ENCODE measurements around the gene TBX4.

The TBX4 gene

DNA sequence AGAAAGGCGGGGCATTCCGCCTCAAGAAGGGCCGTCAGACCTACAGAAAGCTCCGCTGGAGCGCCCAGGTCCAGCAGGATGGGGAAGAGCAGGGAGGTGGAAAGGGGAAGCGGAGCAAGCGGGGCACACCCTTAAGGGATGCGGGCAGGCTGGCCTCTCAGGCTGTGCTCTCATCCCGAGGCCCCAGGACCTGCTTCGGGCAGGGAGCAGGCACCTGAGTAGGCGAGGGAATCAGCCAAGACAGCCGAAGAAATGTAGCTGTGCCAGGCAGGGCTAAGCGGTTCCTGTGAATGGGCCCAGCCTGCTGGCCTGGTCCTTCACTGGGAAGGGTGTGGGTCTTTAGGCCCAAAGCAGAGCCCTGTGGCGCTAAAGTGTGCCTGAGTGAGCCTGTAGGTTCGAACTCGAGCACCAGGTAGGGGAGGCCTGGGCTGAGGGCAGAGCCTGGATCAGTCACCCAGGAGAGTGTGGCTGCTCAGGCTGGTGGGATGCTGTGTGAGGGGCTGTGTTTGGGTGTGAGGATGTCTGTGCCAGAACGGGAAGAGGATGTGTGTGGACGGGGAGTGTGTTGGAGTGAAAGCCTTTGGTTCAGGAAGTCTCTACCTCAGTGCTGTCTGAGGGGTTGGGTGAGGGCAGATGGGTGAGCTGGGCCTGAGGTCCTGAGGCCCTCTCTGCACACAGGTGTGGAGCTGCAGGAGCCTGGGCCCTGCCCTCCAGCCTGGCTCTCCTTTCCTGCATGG lies 3.3 kb downstream of the TBX4 start:
- no peak for DNase-seq

DNA sequence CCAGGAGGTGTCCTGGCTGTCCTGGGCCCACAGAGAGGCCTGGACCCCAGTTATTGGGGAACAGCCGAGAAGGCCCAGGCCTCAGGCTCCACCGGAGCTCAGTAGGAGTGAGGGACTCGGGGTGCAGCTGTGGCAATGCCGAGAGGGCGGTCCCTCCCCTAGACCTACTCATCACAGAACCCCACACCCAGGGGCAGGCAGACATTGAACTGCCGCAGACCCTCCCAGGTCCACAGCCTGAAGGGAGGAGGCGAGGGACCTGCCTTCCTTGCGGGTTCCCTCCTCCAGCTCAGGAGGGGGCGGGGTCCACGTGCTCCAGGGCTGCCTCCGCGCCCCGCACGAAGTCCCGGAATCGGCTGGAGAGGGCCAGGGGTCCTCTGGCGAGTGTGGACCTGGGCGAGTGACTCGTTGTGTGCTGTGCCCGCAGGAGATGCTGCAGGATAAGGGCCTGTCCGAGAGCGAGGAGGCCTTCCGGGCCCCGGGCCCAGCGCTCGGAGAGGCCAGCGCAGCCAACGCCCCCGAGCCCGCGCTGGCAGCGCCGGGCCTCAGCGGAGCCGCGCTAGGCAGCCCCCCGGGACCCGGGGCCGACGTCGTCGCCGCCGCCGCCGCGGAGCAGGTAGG lies 3.9 kb downstream of the TBX4 start:
- DNase-seq, result no peak

DNA sequence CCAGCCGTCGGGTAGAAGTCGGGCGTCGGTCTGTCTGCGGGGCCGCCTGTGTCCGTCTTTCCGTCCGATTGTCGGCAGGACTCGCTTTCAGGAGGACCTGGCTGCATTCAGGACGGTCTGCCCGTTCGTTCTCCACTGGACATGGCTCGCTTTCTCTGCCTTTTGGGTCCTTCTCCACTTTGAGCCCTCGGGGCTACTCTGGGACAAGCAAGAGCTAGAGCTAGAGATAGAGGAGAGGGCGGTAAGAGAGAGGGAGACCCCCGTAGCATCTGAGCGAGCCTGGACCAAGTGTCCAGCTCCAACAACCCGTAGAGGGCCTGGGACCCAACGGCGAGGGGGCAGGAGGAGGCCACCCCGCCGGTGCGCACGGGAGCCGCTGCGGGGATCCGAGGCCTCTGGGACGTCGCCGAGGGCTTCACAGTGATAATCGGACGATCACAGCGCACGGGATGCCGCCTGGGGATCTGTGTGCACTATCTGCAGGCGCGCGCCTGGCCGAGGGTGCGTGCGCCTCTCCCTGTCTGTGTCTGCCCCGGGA lies 4.5 kb downstream of the TBX4 start:
- DNase-seq, result no peak

DNA sequence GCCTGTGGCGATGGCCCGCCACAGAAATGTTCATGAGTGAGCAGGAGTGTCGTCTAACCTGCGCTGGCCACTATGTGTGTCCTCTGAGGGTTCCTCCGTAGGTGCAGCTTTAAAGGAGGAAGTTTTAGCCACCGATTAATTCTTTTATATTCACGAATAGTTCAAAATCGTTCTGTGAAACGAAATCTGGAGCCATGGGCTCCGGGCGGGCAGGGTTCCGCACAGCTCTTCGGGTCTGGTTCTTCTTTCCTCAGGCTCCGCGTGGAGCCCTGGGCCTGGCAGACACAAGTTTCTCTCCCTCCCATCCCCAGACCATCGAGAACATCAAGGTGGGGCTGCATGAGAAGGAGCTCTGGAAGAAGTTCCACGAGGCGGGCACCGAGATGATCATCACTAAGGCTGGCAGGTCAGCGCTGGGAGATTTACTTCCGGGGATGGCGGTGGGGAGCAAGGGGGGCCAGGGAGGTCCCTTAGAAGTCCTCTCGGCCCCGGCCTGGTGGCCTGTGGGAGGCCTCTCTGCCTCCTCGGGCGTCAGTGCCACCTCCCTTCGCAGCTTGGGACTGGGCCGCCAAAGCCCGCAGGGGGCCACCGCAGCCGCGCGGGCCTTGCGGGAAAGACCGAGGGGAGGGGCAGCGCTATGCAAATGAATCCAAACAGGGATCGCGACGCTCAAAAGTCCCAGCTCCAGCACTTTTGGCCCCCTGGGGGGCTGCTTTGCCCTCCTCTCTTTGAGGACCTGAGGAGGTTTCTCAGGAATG lies 5.2 kb downstream of the TBX4 start:
- no peak for DNase-seq

DNA sequence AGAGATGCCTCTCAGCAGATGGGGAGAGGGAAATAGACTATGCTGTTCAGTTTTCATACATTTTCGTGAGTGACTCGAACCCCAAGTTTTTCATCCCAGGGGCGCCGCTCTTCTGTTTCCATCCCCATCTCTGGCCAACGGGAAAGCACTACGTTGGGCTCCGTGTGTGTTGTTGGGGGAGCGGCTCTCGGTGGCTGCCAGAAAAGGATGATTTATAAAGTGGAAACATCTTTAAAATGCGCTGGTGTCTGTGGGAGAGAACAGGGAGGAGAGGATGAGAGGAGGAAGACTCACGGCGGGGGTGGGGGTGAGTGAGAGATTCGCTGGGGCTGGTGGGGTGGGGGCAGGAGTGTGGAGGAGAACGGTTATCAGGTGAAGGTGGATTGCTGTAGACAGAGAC lies 5.8 kb downstream of the TBX4 start:
- no peak for DNase-seq

DNA sequence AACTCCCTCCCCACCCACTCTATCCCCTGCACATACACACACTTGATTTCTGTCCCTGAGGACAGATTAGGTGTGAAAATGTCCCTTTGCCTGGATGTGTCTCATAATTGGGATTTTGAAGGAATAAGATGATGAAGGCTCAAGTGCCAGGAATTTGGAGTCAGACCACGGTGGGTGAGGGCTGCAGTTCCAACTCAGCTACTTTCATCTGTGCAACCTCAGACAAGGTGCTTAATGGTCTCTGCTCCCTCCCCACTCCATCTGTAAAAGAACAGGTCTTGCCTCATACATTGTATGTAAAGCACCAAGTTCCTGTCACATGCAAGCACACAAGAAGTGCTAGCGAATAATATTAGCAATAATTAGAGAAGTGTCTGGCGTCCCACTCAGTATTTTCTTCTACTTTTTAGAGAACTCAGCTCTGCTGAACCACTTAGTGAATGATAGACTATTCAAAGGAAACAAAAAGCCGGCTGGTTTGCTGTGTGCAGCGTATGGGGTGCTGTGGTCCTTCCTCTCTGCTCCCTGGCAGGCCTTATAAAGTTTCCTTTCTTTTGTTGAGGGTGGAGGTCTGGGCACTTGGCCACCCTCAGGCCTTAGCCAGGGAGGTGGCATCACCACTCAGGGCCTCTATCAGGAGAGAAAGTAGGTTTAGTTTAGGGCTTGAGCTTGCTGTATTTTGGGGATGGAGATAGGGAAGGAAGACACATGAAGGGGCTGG lies 6.4 kb downstream of the TBX4 start:
- DNase-seq, result no peak

DNA sequence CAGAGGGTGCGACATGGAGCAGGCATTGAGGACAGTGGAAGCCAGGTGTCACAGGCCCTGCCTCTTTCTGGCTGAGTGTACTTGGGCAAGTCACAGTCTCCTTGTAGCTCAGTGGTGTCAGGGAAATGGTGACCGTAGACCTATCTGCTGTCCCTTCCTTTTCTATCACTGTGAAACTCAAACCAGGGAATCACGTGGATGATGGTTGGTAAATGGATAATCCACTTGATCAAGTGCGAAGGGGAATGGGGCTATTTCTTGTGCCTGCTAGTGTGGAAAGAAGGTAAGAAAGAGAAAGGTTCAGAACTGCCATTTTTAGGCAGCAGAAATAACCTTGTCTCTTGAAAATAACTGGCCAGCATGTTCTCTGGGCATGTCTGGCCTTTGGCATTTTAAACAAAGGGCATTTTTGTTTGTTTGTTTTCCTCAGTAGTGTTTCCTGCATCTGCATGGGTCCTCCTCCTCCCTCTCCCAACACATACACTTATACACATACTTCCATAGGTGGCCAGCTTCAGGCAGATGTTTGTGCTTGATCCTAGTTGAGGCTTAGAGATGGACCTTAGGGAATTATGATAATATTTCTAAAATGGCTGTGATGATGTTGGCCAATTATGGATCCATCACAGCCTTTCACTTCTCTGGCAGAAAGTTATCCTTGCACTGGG lies 7.1 kb downstream of the TBX4 start:
- no peak for DNase-seq

DNA sequence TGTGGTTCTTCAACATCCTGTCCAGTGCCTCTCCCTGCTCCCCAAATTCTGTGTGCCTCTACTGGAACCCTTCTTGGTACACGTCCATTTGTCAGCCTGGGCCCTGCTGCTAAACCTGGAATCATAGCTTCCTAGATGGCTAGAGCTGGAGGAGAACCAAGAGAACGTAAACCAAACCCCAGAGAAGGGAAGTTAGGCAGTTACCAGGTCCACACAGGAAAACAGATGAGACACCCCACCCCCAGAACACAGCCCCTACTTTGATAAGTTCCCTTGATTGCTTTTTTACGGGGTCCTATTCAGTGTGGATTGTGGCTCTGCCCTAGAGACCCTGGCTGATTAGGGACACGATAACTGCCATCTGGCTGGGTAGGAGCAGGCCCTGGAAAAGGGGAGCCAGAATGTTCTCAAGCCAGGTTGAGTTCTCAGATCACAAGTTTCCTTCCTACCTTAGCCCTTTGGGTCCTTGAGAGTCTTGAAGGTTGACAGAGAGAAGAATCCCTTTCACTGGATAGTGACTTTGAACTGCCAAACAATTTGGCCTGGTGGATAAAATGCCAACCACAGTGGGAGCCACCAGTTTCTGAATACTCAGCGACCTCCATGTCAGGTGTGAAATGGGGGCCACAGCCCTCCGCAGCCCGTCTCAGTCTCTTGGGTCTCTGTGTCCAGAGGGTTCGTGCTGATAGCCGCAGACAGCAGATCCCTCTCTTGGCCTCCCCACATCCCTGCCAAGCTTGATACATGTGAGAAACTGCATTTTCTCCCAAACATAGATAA lies 7.9 kb downstream of the TBX4 start:
- no peak for DNase-seq

DNA sequence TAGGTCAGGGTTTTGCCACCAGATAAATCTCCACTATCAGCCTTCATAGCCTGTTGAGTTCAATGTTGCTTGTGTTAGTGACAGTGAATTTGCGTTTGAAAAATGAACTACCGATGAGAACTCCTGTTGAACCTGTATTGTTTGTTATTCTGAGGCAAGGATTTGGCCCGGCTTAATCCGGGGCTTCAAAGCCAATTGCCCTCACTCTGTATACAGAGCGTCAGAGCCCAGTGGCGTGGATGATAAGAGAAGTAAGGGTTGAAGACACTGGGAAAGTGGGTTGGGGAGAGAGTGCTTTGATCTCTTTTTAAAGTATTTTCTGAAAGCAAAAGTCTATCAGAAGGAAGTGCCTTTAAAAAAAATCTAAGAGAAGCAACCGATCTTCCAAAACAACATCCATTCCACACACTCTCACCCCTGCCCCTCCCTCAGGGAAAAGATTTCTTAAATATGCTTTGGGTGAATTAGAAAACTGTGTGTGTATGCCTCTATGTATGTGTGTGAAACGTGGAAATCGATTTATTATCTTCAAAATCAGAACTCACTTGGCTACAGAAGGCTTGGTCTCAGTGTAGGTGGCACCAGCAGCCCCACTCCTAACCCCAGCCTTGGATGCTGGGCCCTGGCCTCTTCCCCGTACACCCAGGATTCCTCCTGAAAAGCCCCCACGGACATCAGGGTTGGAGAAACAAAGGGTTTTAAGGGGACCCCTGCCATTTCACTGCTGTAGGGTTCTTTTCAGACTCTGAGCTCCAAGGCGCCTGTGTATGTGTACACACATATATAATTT lies 8.8 kb downstream of the TBX4 start:
- no peak for DNase-seq

DNA sequence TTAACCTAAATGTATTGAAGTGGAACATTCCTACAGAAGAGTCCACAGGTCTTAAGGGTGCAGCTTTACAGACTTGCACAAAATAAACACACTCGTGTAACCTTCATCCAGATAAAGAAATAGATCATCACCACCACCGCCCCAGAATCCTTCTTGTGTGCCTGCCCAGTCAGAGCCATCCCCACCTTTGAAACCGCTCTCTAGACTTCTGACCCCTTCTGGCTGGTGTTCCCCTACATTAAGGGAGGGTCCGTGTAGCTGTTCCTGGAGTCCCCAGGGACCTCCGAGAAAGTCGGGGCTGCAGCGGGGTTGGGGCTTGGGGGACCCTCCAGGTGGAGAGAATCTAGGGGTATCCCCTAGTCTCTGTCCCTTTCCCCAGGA lies 9.4 kb downstream of the TBX4 start:
- no peak for DNase-seq

DNA sequence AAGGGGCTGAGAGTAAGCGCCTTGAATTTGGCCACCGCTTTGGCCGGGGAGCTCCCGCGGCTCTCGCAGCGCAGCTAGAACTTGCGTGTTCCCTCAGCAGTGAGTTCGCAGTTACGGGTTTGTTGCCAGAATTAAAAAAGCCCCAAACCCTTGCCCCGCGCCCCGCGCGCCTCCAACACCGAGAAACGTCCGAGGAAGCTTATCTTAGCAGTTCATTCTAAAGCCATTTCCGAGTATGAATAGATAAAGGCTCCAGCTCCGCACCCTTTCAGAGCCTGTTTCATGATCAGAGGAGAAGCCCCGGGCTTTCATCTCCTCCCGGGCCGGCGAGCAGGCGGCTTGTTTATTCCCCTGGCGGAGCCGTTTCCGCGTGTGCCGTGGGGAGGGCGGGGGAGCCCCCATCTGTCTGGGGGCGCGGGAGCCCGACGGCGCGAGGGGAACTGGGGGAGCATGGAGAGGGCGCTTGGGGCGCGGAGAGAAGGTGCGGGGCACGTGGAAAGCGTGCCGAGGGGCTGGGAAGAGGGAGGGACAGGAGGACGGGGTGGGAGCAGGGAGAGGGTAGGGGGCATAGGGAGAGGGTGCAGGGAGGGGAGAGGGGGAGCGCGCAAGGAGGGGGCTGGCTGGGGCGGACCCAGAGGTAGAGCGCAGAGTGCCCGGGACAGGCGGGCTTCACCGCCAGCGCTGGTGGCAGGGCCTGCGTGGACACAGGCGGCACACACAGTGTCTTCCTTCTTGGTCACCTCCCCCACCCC lies 9.9 kb downstream of the TBX4 start:
- no peak for DNase-seq

DNA sequence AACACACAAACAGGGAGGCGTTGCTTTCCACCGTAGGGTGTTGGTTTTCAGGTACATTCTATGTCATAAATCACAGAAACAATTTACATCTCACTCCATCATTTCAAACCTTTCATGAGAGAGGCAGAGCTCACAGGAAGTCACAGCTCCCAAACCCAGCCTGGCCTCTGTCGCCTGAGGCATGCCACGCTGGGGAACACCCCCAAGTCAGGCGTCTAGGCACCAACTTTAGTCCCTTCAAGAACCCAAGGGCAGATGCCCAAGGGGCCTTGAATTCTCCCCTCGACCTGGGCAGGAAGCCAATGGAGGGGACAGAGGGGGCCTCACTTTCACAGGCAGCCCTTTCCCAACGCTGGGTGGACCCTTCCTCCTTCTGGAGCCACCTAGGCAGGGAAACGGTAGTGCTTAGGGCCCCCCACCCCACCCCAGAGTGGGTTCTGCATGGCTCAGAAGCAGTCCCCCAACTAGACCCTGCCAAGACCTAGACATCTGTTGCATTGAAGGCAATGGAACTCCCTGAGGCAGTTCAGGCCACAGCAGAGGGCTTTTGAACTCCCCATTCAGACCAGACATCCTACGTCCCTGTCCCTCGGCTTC lies 10.6 kb downstream of the TBX4 start:
- no peak for DNase-seq

DNA sequence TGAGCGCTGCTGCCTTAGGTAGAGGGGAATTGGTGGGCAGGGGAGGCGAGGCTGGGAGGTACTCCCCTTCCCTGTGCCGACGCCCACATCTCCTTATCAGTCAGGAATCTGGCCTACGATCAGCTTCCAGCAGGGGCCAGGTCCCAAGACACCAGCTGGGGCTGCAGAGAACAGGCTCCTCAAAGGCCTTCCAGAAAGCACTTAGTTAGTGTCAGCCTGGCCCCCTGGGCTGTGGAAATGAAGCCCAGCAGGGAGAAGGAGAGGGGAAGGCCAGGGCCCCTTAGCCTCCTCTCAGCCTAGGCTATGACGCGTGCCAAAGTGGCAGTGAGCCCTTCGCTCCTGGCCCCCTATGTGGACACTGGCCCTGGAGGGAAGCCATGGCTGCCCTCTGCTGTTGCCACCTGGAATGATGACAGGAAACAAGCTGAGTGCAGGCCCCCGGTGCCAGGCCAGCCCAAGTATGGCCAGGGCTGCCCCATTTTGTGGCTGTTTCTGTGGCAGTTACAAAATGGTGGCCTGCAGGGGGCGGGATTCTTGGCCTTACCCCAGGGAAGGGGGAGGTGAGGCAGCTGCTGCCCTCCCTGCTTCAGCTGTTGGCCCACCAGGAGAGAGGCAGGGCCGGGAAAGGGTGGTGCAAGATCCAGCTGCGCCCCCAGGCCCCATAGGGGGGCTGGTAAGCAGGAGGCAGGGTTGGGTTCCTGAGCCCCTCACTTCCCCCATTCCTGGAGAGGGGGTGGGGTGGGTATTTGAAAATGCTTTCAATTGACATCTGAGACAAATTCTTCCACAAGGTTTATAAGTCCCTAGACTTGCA lies 11.3 kb downstream of the TBX4 start:
- no peak for DNase-seq

DNA sequence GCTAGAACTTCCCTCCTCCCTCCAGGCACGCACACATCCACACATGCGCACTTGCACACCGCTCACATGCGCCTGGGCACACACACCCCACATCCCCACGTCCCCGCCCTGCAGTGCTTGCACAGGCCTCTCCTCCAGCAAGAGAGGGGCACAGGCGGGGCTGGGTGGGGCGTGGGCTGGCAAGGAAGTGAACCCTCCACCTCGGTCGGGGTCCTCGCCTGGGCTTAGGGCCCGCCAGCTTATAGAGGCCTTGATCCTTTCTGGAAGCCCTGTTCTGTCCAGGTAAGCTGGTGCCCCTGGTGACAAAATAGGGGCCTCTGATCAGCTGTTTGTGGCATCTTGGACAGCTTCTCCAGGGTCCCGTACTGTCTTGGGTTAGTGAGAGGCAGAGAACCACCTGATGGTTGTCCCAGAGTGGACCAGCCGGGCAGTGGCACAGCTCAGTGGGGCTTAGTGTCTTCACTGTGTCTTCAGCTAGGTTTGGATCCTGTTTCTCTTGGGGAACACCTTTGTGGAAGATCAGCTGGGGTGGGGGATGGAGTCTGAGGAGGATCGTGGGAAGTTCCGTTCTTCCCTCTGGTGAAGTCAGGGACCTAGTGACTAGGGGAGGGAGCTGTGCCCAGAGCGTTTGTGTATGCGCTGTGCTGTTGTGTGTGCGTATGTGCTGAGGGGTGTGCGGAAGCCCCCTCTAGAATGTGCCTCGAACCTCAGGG lies 12.1 kb downstream of the TBX4 start:
- DNase-seq, result no peak

DNA sequence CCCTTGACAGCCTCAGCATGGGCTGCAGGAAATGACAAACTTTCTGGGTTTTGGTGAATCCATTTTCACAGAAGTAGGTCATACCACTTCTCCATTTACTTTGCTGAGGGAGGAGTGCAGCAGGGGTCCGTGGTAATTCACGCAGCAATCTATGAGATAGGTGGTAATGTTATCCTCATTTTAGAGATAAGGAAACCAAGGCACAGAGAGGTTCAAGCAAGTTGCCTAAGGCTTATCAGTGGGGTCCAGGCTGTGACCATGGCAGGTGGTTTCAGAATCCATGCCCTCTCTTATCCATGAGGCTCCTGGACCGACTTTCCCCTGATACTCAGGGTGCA lies 12.6 kb downstream of the TBX4 start:
- DNase-seq, result no peak

DNA sequence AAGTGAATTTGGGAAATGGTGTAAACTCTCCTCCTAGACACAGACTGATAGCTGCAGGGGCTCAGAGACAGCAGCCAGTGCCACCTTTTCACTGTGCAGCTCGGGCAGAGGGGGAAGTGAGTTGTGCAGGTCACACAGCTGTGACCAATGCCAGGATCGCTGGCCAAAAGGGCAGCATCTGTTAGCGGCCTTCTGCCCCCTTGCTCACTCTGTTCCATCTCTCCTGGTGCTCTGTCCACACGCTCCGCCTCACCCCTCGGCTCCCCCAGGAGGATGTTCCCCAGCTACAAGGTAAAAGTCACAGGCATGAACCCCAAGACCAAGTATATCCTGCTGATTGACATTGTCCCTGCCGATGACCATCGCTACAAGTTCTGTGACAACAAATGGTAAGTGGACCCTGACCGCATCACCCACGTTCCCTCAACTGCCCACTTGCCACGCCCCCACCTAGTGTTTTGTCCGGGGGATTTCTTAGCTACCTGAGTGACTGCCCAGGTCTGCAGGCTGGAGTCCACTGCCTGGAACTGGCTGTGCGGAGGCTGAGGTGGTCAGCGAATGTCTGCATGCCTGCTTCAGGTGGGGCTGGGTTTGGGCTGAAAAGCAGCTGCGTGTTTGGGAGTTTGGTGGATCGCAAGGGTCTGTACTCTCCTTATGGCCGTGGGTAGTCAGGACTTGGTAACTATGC lies 13.5 kb downstream of the TBX4 start:
- no peak for DNase-seq

DNA sequence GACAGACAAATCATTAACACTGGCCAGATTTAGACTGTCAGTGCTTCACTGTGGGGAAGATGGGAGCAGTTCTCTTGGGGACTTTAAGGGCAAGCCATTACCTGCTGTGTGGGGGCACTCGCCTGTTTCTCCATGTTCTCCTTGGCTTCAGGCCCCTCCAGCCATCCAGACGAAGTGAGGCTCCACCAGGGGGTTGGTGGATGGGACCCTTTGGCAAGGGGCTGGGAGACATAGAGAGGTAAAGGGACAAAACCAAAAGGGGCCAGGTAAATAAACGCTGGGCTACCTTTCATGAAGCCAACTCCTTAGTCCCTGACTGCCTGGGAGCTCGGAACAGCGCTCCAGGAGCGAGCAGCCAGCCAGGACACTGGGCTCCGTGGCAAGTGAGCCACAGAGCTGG lies 14.0 kb downstream of the TBX4 start:
- no peak for DNase-seq
